Renal cortical epithelial cell (primary cell): ENCODE measurements around the gene ERLEC1. TPM values are rescaled to one million over a fixed set of nuclear protein-coding genes. Genes with fewer than 3 reads are reported as not detected.
"Not testable (repeated sequence)": the region's sequence is repeated elsewhere in the genome, so short reads cannot be mapped to it uniquely, and the experiment has no call there.

ENCODE experiments used
- DNase-seq: peaks from one replicate; pipeline ENCODE4 v3.0.0-alpha.2; 2011; ENCODE audit warnings: low read depth
- total RNA-seq: library from RNA; depleted of rRNA; stranded (reverse); fragments of >200 nt; gene quantifications from 2 replicates; pipeline ENCODE4 v1.2.3, GENCODE V29; 2014

The ERLEC1 gene
- 97.9 and 109 TPM in 2 replicates for total RNA-seq

DNA sequence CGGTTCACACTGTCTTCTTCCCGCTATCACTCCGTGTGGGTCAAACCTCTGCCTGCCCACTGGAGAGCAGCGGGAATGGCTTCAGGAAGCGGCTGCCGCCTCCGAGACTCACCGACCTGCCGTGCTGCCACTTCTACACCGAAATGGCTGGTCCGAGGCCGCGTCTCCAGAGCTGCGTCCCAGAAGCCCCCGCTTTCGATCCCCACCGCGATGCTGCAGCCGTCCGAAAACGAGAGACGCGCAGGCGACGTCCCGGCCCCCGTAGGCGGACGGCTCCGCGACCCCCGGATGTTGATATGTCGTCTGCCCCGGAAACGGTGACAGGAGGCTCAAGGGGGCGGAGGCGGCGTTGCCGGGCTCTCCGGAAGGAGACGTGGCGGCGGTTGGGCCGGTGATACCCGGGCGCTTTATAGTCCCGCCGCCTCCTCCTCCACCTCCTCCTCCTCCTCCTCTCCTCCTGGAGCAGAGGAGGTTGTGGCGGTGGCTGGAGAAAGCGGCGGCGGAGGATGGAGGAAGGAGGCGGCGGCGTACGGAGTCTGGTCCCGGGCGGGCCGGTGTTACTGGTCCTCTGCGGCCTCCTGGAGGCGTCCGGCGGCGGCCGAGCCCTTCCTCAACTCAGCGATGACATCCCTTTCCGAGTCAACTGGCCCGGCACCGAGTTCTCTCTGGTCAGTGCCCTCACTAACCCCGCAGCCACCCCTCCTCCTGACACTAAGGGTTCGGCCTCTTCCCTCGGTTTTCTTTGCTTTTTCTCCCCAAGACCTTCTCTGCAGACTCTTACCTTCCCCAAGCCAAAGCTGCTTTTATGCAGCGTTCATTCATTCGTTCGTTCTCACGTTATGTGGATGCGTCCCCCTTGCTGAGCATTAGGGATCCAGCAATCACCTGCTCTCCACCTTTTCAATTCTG, at the start of gene ERLEC1, which contains the start of gene ASB3:
ERLEC1 (plus strand) TSS at position 340 of the 909 bp plus-strand sequence; CDS start at position 507, 167 bp downstream.
ASB3 (minus strand) TSS at position 249 of the 909 bp plus-strand sequence. CDS start 21,381 bp downstream, outside the sequence.
- peak; percentile 55 for DNase-seq

DNA sequence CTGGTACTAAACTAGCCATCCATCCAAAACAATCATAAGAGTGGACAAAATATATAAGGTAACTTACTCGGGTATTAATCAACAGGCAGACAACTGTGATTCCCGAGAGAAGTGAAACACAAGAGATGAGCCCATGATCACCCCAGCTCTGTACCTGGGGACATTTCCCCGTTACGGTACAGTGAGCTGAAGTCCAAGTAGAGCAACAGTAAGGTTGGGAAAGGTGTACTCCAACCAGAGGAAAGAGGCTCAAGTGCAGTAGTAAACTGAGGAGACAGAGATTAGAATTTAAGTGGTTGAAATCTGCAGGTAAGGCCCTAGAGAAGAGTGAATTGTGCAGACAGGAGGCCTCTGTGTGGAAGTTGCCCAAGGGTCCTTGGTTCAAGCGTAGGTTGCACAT, 49.8 kb upstream of the ERLEC1 start:
- DNase-seq = no peak

DNA sequence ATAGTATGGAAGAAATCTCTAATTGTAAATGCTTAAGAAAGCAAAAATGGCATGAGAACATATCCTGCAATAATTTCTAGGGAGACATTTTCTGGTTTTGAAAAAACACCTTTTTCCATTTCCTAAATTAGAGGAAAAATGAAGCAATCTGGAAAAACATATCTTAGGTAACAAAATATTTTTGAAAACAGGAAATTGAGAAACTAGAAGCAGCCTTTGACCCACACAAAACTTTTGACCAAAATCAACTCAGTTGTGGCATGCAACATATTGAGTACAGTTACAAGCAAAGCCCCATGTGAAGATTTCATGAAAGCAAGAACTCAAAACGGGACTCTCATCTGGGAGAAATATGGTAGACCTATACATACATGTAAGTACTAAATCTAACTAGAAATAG, 47.8 kb upstream of the ERLEC1 start:
- DNase-seq = no peak

DNA sequence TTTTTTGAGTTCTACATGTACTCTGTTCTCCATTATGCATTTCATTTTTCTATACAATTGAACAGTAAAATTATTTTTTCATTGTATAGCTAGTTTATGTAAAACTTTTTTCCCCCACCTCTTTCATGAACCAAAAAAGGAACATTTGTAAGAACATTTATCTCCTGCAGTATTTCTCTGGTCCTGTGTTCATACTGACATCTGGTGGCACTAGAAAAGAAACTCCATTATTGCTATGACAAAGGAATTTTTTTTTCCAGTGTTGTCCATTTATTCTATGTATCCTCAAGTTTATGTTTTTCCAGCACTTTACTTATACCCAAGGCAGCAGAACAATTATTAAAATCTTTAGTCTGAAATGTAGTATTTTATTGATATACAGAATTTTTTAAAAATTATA, 46.7 kb upstream of the ERLEC1 start:
- DNase-seq = peak; percentile 52

GRCh38 chr2:53744395-53745065, 42.3 kb upstream of the ERLEC1 start:
- no peak for DNase-seq

- no peak for DNase-seq
Measured at GRCh38 chr2:53750041-53750768, 36.6 kb upstream of the ERLEC1 start.

- peak; percentile 45 for DNase-seq
Measured at GRCh38 chr2:53751728-53752127, 35.1 kb upstream of the ERLEC1 start.

GRCh38 chr2:53752385-53752784, 34.5 kb upstream of the ERLEC1 start:
- no peak for DNase-seq

DNA sequence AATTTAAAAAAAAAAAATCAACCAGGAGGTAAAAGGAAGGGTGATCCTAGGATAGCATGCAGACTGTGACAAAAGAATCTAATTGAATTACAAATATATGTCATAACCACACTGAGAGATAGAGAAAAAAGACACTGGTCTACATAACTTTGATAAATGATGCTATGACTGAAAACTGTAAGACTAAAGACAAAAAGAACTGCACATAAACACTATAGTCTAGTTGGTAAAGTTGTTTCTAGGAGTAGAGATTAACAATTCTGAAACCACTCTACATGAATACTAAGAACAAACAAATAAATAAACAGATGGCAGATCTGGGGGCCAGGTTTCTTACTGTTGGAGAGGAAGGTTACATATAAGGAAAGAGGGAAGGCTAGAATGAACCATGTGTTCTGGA, 33.8 kb upstream of the ERLEC1 start:
- DNase-seq = no peak

DNA sequence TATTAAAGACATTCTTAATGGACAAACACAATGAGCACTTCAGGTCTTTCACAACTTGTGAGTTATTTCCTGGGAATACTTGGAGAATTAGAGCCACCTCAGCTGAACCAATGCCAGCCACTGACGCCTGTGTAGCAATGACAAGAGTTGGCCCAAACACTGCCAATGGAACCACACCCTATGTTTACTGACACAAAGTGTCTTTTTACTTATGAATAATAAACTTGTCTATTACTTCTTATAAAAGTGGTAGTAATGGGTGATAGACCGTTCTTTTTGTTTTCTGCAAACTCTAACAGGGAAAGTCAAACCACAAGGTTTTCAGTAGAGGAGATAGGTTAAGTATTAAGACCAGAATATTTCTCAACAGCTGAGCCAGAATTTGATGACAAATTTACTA, 31.7 kb upstream of the ERLEC1 start:
- peak; percentile 78 for DNase-seq

GRCh38 chr2:53756644-53757043, 30.2 kb upstream of the ERLEC1 start:
- DNase-seq = no peak

- DNase-seq = not testable (repeated sequence)
Measured at GRCh38 chr2:53757206-53757605, 29.6 kb upstream of the ERLEC1 start.

GRCh38 chr2:53765767-53766166, 21.1 kb upstream of the ERLEC1 start:
- no peak for DNase-seq

GRCh38 chr2:53767405-53768241, 19.2 kb upstream of the ERLEC1 start, which contains the start of gene CHAC2:
CHAC2 (plus strand) TSS chr2:53767804; CDS start chr2:53767887, 83 bp downstream.
- DNase-seq = peak; percentile 85

GRCh38 chr2:53768242-53768542, 18.7 kb upstream of the ERLEC1 start:
- no peak for DNase-seq

- no peak for DNase-seq
Measured at GRCh38 chr2:53769318-53769945, 17.4 kb upstream of the ERLEC1 start.

- DNase-seq = no peak
Measured at GRCh38 chr2:53770264-53770663, 16.6 kb upstream of the ERLEC1 start.

- no peak for DNase-seq
Measured at GRCh38 chr2:53777134-53777533, 9.7 kb upstream of the ERLEC1 start.

- DNase-seq = no peak
Measured at GRCh38 chr2:53778536-53779162, 8.2 kb upstream of the ERLEC1 start.

DNA sequence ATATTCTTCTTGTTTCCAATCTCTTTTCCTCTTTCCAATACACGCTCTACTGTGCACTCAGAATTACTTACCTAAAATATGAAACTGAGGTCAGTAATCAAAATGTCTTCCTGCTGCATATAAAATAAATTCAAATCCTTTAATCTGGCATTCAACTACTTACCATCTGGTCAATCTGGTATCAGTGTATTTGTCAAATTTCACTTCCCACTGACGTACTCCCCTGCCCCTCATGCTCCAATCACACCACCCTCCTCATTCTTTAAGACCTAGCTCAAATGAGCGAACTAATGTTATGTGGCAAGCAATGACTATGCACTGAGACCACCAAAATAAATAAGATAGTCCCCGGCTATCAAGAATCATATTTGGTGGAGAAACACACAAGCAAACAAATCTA, 6.8 kb upstream of the ERLEC1 start:
- no peak for DNase-seq
